ENCODE results near the gene CRACR2A. TPM values are rescaled to one million over a fixed set of nuclear protein-coding genes. Genes with fewer than 3 reads are reported as not detected.

Gene CRACR2A
- total and polyA plus RNA-seq, 10 of the 15 experiments (the other 5 are each of a cell fraction or from before 2014, with no cell fraction given): 2.1 to 18.0 (median 13.2) TPM

- Histone ChIP-seq H2AFZ (ENCODE audit: control insufficient read depth, low read depth, low read length) (no peak overlapping the region), H3K27me3 (replicated peaks in 1 of 2; ENCODE audit: control insufficient read depth in 2 of 2, insufficient read depth in 2 of 2, low read length in 1 of 2) (no peaks in the 10 kb centered on the region), H3K9me3 (replicated peaks; ENCODE audit: control insufficient read depth, insufficient read depth, low read length) (no peaks in the 10 kb centered on the region), H3K4me3 (no peak overlapping the region), H3K79me2 (ENCODE audit: control insufficient read depth, insufficient read depth, low read length) (no peaks in the 10 kb centered on the region), H3K36me3 (ENCODE audit: control insufficient read depth in 2 of 2, insufficient read depth in 2 of 2, low read length in 1 of 2) (no peaks in the 10 kb centered on the region), H3K4me2 (ENCODE audit: control insufficient read depth, insufficient read depth) (no peak overlapping the region), H4K20me1 (ENCODE audit: control insufficient read depth, insufficient read depth) (no peaks in the 10 kb centered on the region), H3K9ac (ENCODE audit: control insufficient read depth, insufficient read depth, low read length) (no peak overlapping the region), H3K4me1 (ENCODE audit: control insufficient read depth, insufficient read depth, low read length) (no peaks in the 10 kb centered on the region), H3K27ac (ENCODE audit: control insufficient read depth, insufficient read depth) (no peak overlapping the region)
- CTCF ChIA-PET: no interaction called here
- SMC1A ChIA-PET (ENCODE audit: uncharacterized antibody, unreplicated experiment): interaction anchor here (0.8 kb wide), 1 partner anchor 404 kb away, joined by 3 read pairs; no protein-coding TSS in a partner anchor
- POLR2A ChIA-PET: no interaction called here
- RAD21 ChIA-PET (ENCODE audit: unreplicated experiment): no interaction called here
- WGBS (ENCODE audit: insufficient coverage, insufficient replicate concordance, low lambda C conversion rate, missing lambda C conversion rate): 91% methylated on average over 4 of the region's 4 CpGs
- DNase-seq (ENCODE audit: low read depth, low spot score): no peak
- BruUV-seq (replicated peaks): no TSS peak
- in situ Hi-C loops (cut with MboI) (no loop called here), intact Hi-C loops (cut with micrococcal nuclease; ENCODE audit: unreplicated experiment) (no loop called here)
- no peak for ATAC-seq
- no peak for FAIRE-seq
- TF ChIP-seq, protein P1, sequence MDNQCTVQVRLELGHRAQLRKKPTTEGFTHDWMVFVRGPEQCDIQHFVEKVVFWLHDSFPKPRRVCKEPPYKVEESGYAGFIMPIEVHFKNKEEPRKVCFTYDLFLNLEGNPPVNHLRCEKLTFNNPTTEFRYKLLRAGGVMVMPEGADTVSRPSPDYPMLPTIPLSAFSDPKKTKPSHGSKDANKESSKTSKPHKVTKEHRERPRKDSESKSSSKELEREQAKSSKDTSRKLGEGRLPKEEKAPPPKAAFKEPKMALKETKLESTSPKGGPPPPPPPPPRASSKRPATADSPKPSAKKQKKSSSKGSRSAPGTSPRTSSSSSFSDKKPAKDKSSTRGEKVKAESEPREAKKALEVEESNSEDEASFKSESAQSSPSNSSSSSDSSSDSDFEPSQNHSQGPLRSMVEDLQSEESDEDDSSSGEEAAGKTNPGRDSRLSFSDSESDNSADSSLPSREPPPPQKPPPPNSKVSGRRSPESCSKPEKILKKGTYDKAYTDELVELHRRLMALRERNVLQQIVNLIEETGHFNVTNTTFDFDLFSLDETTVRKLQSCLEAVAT (IDR thresholded peaks at IDR 0.05): no peak
Observed at GRCh38 chr12:3705354-3705675, 47.6 kb downstream of the CRACR2A start.

GRCh38 chr12:3704512-3705353, 48.2 kb downstream of the CRACR2A start:
- RAD21 ChIA-PET (ENCODE audit: unreplicated experiment): no interaction called here
- H3K27me3 ChIP-seq (replicated peaks in 1 of 2; ENCODE audit: control insufficient read depth in 2 of 2, insufficient read depth in 2 of 2, low read length in 1 of 2): no peaks in the 10 kb centered on the region
- FAIRE-seq (no peak), DNase-seq (ENCODE audit: low read depth, low spot score) (no peak), ATAC-seq (no peak)
- H3K9me3 ChIP-seq (replicated peaks; ENCODE audit: control insufficient read depth, insufficient read depth, low read length): no peaks in the 10 kb centered on the region
- H2AFZ ChIP-seq (ENCODE audit: control insufficient read depth, low read depth, low read length): no peak overlapping the region
- H3K4me3 ChIP-seq: no peak overlapping the region
- BruUV-seq (replicated peaks): no TSS peak
- no peaks in the 10 kb centered on the region for H3K79me2 ChIP-seq (ENCODE audit: control insufficient read depth, insufficient read depth, low read length)
- no peak overlapping the region for H3K4me2 ChIP-seq (ENCODE audit: control insufficient read depth, insufficient read depth)
- SMC1A ChIA-PET (ENCODE audit: uncharacterized antibody, unreplicated experiment): interaction anchor here (0.8 kb wide), 1 partner anchor 403 kb away, joined by 3 read pairs; no protein-coding TSS in a partner anchor
- in situ Hi-C loops (cut with MboI) (no loop called here), intact Hi-C loops (cut with micrococcal nuclease; ENCODE audit: unreplicated experiment) (no loop called here)
- H3K27ac ChIP-seq (ENCODE audit: control insufficient read depth, insufficient read depth): no peak overlapping the region
- CTCF ChIA-PET: no interaction called here
- H4K20me1 ChIP-seq (ENCODE audit: control insufficient read depth, insufficient read depth): no peaks in the 10 kb centered on the region
- POLR2A ChIA-PET: no interaction called here
- no peaks in the 10 kb centered on the region for H3K36me3 ChIP-seq (ENCODE audit: control insufficient read depth in 2 of 2, insufficient read depth in 2 of 2, low read length in 1 of 2)
- no peaks in the 10 kb centered on the region for H3K4me1 ChIP-seq (ENCODE audit: control insufficient read depth, insufficient read depth, low read length)
- H3K9ac ChIP-seq (ENCODE audit: control insufficient read depth, insufficient read depth, low read length): no peak overlapping the region
- 34% methylated on average over 4 of the region's 4 CpGs for WGBS (ENCODE audit: insufficient coverage, insufficient replicate concordance, low lambda C conversion rate, missing lambda C conversion rate)
- TF ChIP-seq MXI1 (IDR thresholded peaks at IDR 0.05; ENCODE audit: low read depth, low read length) (no peak), NBN (IDR thresholded peaks at IDR 0.05) (no peak), MEF2B (IDR thresholded peaks at IDR 0.05; ENCODE audit: partially characterized antibody, poor library complexity, severe bottlenecking) (no peak), TARDBP (IDR thresholded peaks at IDR 0.05; ENCODE audit: borderline replicate concordance) (no peak), ASH2L (IDR thresholded peaks at IDR 0.05; ENCODE audit: borderline replicate concordance, low read depth) (no peak)
- TF ChIP-seq, protein P2, sequence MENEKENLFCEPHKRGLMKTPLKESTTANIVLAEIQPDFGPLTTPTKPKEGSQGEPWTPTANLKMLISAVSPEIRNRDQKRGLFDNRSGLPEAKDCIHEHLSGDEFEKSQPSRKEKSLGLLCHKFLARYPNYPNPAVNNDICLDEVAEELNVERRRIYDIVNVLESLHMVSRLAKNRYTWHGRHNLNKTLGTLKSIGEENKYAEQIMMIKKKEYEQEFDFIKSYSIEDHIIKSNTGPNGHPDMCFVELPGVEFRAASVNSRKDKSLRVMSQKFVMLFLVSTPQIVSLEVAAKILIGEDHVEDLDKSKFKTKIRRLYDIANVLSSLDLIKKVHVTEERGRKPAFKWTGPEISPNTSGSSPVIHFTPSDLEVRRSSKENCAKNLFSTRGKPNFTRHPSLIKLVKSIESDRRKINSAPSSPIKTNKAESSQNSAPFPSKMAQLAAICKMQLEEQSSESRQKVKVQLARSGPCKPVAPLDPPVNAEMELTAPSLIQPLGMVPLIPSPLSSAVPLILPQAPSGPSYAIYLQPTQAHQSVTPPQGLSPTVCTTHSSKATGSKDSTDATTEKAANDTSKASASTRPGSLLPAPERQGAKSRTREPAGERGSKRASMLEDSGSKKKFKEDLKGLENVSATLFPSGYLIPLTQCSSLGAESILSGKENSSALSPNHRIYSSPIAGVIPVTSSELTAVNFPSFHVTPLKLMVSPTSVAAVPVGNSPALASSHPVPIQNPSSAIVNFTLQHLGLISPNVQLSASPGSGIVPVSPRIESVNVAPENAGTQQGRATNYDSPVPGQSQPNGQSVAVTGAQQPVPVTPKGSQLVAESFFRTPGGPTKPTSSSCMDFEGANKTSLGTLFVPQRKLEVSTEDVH (IDR thresholded peaks at IDR 0.05; ENCODE audit: low read depth, partially characterized antibody): no peak

Data from GM12878 (cell line).